Mononuclear cell (primary cell): ENCODE results near the gene DDX24. TPM values are rescaled to one million over a fixed set of nuclear protein-coding genes. Genes with fewer than 3 reads are reported as not detected.

ENCODE experiments used
- H3K27me3 ChIP-seq: 2 replicates; pipeline ENCODE4 v1.6.0; 2011; ENCODE audit warnings: low read length, control low read depth; ENCODE audit not compliant: insufficient read depth
- H3K4me1 ChIP-seq: 2 replicates; pipeline ENCODE4 v1.5.1; 2011; ENCODE audit warnings: mild to moderate bottlenecking, low read length, control low read depth; ENCODE audit not compliant: insufficient read depth
- H3K4me3 ChIP-seq: 2 replicates; pipeline ENCODE4 v1.5.1; 2011; ENCODE audit warnings: mild to moderate bottlenecking, low read length, moderate library complexity
- H3K9me3 ChIP-seq: 2 replicates; pipeline ENCODE4 v1.5.1; 2011; ENCODE audit warnings: low read depth, mild to moderate bottlenecking, control low read depth, low read length
- total RNA-seq: library from RNA; depleted of rRNA; stranded (reverse); fragments of >200 nt; gene quantifications from one replicate; pipeline ENCODE4 v1.2.3, GENCODE V29; 2012

DDX24 gene
- total RNA-seq, 1 donor: 319 TPM

GRCh38 chr14:94104731-94105130 is 23.7 kb upstream of the DDX24 start:
- Histone ChIP-seq H3K4me3 (no peak overlapping the region), H3K27me3 (no peaks in the 10 kb centered on the region), H3K9me3 (no peaks in the 10 kb centered on the region), H3K4me1 (no peaks in the 10 kb centered on the region)

DNA sequence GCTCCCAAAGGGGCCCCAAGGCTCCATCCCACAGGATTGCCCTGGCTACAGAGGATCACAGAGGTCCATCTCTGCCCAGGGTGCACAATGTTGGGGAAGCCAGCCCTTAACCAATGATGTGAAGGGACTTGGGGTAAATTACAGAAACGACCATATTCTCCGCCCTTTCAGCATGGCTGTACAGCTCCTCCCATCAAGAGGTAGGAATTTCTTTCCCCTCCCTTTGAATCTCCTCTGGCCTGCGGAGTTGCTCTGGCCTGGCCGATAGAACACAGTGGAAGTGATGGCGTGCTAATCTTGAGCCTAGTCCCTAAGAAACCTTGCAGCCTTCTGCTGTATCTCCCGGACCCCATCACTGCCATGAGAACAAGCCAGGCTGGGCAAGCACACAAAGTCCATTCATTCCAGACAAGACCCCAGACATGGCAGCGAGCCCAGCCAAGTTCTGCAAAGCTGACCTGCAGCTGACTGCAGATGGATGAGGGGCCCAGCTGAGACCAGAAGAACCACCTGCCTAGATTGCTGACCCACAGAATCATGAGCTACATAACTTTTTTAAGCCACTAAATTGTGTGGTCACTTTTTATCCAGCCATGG is 22.6 kb upstream of the DDX24 start:
- Histone ChIP-seq H3K4me3 (no peak overlapping the region), H3K27me3 (no peaks in the 10 kb centered on the region), H3K4me1 (no peaks in the 10 kb centered on the region), H3K9me3 (no peaks in the 10 kb centered on the region)

DNA sequence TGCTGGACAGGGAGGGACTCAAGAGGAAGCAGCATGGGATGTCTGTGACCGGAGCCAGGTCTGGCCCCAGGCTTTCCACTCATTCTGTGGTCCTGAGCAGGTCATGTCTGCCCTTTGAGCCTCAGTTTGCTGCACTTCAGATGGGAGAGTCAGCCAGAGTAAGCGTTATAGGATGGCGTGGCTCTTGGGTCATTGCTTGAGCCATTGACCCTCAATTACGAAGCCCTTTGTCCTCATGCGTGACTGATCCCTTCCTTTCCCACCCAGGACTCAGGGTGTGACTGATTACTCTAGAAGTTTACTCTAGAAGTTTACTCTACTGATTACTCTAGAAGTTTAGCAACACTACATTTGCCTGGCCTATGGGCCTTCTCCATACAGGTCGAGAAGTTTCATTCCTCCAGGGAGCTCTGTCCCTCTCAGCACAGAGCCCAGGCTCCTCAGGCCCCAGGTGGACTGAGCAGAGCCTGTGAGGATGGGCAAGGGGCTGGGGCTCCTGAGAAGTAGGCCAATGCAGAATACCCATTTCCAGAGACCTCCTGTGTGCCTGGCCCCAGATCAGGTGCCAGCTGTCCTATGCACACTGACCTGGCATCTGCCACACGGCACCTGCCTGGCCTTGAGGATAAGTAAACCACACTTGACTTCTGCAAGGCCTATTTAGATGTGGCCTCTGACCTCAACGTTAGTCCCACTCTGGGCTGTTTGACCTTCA is 21.9 kb upstream of the DDX24 start:
- no peaks in the 10 kb centered on the region for H3K27me3 ChIP-seq
- no peaks in the 10 kb centered on the region for H3K9me3 ChIP-seq
- H3K4me1 ChIP-seq: no peaks in the 10 kb centered on the region
- no peak overlapping the region for H3K4me3 ChIP-seq

DNA sequence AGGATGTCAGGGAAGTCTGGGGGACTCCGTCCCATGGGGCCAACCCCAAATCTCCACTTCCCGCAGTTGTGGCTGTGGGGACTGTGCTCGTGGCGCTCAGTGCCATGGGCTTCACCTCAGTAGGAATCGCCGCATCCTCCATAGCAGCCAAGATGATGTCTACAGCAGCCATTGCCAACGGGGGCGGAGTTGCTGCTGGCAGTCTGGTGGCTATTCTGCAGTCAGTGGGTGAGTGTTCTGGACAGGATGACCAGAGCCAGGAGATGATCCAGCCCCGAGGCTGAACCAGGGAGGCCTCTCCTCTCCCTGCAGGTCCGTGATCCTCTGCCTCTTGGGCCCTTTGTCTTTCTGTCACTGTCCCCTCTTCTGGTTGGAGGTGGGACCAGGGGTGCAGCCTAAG is 20.7 kb upstream of the DDX24 start:
- Histone ChIP-seq H3K27me3 (no peaks in the 10 kb centered on the region), H3K4me3 (no peak overlapping the region), H3K4me1 (no peaks in the 10 kb centered on the region), H3K9me3 (no peaks in the 10 kb centered on the region)

- Histone ChIP-seq H3K27me3 (no peaks in the 10 kb centered on the region), H3K4me3 (no peak overlapping the region), H3K9me3 (no peaks in the 10 kb centered on the region), H3K4me1 (no peaks in the 10 kb centered on the region)
These were observed 19.8 kb upstream of the DDX24 start for GRCh38 chr14:94100847-94101246.

GRCh38 chr14:94099006-94099405 is 18.0 kb upstream of the DDX24 start:
- H3K9me3 ChIP-seq: no peaks in the 10 kb centered on the region
- H3K27me3 ChIP-seq: no peaks in the 10 kb centered on the region
- H3K4me1 ChIP-seq: no peaks in the 10 kb centered on the region
- no peak overlapping the region for H3K4me3 ChIP-seq

DNA sequence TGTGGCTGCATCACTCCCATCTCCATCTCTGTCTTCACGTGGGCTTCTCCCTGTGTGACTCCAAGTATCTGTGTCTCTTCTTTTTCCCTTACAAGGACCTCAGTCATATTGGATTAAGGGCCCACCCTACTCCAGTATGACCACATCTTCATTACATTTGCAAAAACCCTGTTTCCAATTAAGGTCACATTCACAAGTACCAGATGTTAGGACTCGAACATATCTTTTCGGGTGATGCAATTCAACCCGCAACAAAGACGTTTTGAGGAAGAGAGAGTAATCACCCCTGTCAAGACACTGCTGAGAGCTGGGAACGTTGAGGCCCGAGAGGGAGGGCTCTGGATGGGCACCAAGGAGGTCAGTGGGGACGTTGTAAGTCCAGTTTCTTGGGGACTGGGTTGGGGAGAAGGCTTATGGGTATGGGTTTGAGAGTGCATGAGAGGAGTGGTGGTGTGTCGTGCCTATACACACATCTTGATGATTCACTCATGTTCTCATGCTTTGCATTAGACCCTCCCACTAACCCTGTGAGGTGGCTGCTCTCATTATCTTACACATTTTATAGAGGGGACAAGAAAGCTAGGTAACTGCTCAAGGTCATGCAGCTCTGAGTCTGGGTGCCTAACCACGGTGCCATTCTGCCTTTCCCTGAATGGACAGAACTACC is 17.5 kb upstream of the DDX24 start:
- Histone ChIP-seq H3K4me1 (no peaks in the 10 kb centered on the region), H3K4me3 (no peak overlapping the region)

DNA sequence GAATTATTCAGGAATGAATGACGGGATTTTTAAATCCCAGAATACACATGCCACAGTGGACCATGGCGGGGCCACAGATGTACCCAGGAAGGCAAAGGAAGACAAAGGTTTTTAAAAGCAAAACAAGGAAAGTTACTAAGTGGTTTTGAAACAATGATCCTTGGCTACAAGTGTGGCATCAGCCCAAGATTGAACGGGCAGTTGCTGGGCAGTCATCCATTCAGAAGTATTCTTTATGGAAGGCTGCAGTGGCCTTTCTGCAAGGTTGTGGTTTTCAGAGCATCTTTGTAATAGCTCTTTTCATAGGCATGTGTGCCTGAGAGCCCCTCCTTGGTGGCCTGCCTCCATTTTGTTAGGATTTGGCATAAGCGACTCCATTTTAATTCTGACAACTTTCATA is 16.1 kb upstream of the DDX24 start:
- Histone ChIP-seq H3K4me3 (no peak overlapping the region), H3K27me3 (no peaks in the 10 kb centered on the region), H3K4me1 (no peaks in the 10 kb centered on the region), H3K9me3 (no peaks in the 10 kb centered on the region)

More for the DNA sequence above, 17.5 kb upstream of the DDX24 start:
- Histone ChIP-seq H3K27me3 (no peaks in the 10 kb centered on the region), H3K9me3 (no peaks in the 10 kb centered on the region)

DNA sequence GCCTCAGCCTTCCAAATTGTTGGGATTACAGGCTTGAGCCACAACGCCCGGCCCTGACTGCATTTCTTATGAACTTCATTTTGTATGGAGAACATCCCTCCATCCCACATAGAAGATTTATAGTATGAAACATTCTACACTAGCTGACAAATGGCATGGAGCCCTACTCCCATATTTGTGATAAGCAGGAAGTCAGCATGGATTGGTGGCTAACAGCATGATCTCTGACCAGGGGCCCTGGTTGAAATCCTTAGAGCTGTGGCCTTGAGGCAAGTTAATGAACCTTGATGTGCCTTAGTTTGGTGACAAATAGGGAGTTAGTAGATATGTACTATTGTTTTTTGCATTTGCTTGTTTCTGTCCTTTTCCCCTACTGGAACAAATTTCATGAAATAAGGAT is 12.4 kb upstream of the DDX24 start:
- Histone ChIP-seq H3K4me1 (no peaks in the 10 kb centered on the region), H3K4me3 (no peak overlapping the region), H3K9me3 (no peaks in the 10 kb centered on the region), H3K27me3 (no peaks in the 10 kb centered on the region)

DNA sequence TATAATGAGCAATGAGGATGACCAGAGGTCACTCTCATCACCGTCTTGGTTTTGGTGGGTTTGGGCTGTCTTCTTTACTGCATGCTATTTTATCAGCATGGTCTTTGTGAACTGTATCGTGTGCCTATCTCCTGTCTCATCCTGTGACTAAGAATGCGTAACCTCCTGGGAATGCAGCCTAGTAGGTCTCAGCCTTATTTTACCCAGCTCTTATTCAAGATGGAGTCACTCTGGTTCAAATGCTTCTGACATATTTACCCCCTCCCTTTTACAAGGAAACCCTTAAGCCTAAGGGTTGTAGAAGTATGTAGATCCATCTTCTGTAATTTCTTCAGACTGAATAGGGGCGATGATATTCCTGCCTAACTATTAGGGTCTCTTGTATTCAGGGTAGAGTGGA is 8.5 kb upstream of the DDX24 start:
- Histone ChIP-seq H3K4me3 (no peak overlapping the region), H3K27me3 (no peaks in the 10 kb centered on the region), H3K9me3 (no peaks in the 10 kb centered on the region), H3K4me1 (no peaks in the 10 kb centered on the region)

DNA sequence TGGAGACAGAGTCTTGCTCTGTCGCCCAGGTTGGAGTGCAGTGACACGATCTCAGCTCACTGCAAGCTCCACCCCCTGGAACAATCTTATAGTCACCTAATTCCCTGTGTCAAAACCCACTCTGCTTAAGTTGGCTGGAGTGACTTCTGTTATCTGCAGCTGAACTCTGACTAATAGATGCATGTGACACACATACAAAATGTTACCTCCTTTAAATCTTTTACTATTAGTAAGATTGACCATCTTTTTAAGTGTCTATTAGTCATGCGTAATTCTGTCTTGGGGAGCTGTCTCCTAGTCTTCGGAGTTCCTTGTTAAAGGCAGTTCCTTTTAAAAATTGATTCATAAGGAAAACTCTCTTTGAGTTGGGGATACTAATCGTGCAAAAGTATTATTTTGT is 7.5 kb upstream of the DDX24 start:
- Histone ChIP-seq H3K27me3 (no peaks in the 10 kb centered on the region), H3K4me1 (no peaks in the 10 kb centered on the region), H3K9me3 (no peaks in the 10 kb centered on the region), H3K4me3 (no peak overlapping the region)

DNA sequence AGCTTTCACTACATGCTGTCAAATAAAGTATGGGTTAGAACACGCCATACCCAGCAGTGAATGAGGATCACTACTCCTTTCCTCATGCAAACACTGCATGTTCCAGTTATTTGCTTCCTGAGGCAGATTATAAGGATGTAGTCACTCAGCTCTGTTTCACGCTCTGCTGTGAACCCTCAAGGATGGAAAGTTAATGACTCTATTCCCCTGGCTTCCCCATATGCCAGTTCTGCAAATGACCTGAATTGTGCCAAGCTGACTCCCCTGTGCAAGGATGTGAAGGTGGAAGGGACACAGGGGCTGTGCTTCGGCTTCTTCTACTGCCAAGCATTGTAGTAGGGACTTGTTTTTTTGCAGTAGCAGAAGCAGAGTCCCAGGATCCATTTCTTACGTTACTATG is 6.9 kb upstream of the DDX24 start:
- Histone ChIP-seq H3K4me1 (no peaks in the 10 kb centered on the region), H3K9me3 (no peaks in the 10 kb centered on the region), H3K4me3 (no peak overlapping the region), H3K27me3 (no peaks in the 10 kb centered on the region)

DNA sequence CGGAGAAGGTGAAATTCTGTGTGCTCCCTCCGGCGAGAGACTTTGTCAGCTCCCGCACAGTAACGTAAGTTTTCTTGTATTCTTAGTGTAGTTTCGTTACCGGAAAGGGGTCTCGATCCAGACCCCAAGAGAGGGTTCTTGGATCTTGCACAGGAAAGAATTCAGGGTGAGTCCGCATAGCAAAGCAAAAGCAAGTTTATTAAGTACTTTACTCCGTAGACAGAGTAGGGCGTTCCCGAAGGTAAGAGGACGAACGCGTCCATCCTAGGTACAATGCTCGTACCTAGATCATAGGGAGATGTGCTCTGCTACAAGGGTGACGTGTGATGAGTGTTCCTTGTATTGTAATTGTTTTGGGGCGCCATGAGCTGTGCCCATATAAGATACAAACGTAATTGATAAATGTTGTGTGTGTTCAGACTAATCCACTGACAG is 401 bp upstream of the DDX24 start:
- Histone ChIP-seq H3K27me3 (no peaks in the 10 kb centered on the region), H3K9me3 (no peaks in the 10 kb centered on the region), H3K4me3 (peak overlapping the region; percentile 96), H3K4me1 (peaks cover 44% of the 10 kb centered on the region)

DNA sequence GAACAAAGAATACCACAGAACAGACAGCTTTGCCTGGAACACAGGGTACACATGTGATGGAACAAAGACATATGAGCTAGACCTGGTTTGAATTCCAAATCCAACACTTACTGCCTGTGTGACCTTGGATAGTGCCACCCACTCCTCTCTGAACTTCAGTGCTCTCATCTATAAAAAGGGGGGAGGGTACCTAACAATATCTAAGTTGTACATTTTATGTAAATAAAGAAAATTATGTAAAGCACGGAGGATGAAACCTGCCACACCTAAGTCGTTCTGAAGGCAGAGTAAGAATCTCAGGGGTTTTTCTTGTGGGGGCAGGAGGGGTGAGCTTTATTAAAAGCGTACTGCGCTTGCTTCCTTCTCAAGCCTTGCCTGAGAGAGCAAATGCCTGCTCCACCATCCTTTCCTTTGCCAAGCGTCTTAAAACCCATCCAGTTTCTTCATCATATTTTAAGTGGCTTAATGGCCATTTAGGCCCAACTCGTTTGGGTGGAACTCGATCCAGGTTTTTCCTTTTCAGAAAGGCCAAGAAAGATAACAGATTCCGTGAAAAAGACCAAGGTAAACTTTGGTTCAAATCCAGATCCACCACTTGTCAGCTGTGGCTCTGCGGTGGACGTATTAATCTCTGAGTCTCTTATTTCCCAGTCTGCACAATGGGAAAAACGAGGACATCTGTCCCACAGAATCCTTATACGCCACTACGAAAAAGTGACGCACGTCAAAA is 946 bp downstream of the DDX24 start:
- peaks cover 7% of the 10 kb centered on the region for H3K9me3 ChIP-seq
- H3K27me3 ChIP-seq: no peaks in the 10 kb centered on the region
- peaks cover 49% of the 10 kb centered on the region for H3K4me1 ChIP-seq
- H3K4me3 ChIP-seq: peak overlapping the region; percentile 96

- no peak overlapping the region for H3K4me3 ChIP-seq
- H3K4me1 ChIP-seq: peaks cover 49% of the 10 kb centered on the region
- peaks cover 17% of the 10 kb centered on the region for H3K9me3 ChIP-seq
- H3K27me3 ChIP-seq: no peaks in the 10 kb centered on the region
These were observed 3.2 kb downstream of the DDX24 start for GRCh38 chr14:94077823-94078222.
